ENCODE results near the gene CRTC1. TPM values are rescaled to one million over a fixed set of nuclear protein-coding genes. Genes with fewer than 3 reads are reported as not detected.

Gene CRTC1
- total and polyA plus RNA-seq, 9 of the 15 experiments (the other 6 are each of a cell fraction or from before 2014, with no cell fraction given), result 0.25 to 3.8 (median 1.2) TPM; not detected in 2

GRCh38 chr19:18768046-18768771 lies 84.7 kb downstream of the CRTC1 start (continued):
- TF ChIP-seq ZNF75A (CRISPR knock-in tag; IDR thresholded peaks at IDR 0.05) (no peak), CTCF (IDR thresholded peaks at IDR 0.05 in 2 of 3, conservative IDR thresholded peaks at IDR 0.05 in 1 of 3; ENCODE audit: insufficient read depth in 2 of 3, low read depth in 1 of 3, low read length in 3 of 3) (peak in 2 of 3 experiments; percentile 23 to 38; a peak in 3 of 6 replicates), EGR1 (conservative IDR thresholded peaks at IDR 0.05) (peak; percentile 71)

GRCh38 chr19:18768997-18769891 lies 85.8 kb downstream of the CRTC1 start:
- DNase-seq (ENCODE audit: extremely low read depth in 1 of 4, low spot score in 3 of 4), result no peak
- intact Hi-C loops (cut with micrococcal nuclease) (no loop called here), in situ Hi-C loops (cut with MboI) (no loop called here)
- H3K27ac ChIP-seq (ENCODE audit: extremely low read depth, low read depth, low read length), result no peak overlapping the region
- no peaks in the 10 kb centered on the region for H3K9me1 ChIP-seq (ENCODE audit: control insufficient read depth, insufficient read depth, low read length)
- H3K9me3 ChIP-seq (replicated peaks; ENCODE audit: control insufficient read depth, insufficient read depth, low read depth, low read length), result no peaks in the 10 kb centered on the region; the same call in 1 of the 2 replicates
- H3K79me2 ChIP-seq (ENCODE audit: control insufficient read depth, insufficient read depth, low read length), result no peaks in the 10 kb centered on the region
- H3K36me3 ChIP-seq (ENCODE audit: control insufficient read depth, insufficient read depth, low read length), result no peaks in the 10 kb centered on the region
- peaks cover 9 to 24% of the 10 kb centered on the region in 2 experiments; a peak in 4 of 5 replicates for H3K27me3 ChIP-seq (ENCODE audit: control insufficient read depth in 2 of 2, insufficient read depth in 2 of 2, low read length in 2 of 2)
- no peak overlapping the region for H2AFZ ChIP-seq (ENCODE audit: low read depth, low read length)
- no peak for FAIRE-seq
- H4K20me1 ChIP-seq (replicated peaks; ENCODE audit: control insufficient read depth, insufficient read depth, low read length), result peaks cover 29% of the 10 kb centered on the region
- TF ChIP-seq LCOR (CRISPR knock-in tag; IDR thresholded peaks at IDR 0.05) (no peak), NEUROD1 (IDR thresholded peaks at IDR 0.05; ENCODE audit: borderline replicate concordance, low read depth, low read length, partially characterized antibody) (no peak), FOXP4 (CRISPR knock-in tag; IDR thresholded peaks at IDR 0.05; ENCODE audit: borderline replicate concordance) (no peak), ID3 (CRISPR knock-in tag; IDR thresholded peaks at IDR 0.05) (no peak), ID3 (tag; IDR thresholded peaks at IDR 0.05) (no peak), ZNF311 (CRISPR knock-in tag; IDR thresholded peaks at IDR 0.05) (no peak), PCBP1 (IDR thresholded peaks at IDR 0.05; ENCODE audit: low read depth, low read length, poor library complexity, severe bottlenecking) (no peak), ZBTB17 (CRISPR knock-in tag; IDR thresholded peaks at IDR 0.05) (no peak)
- ChIA-PET POLR2A (interaction anchor here (0.8 to 1.2 kb wide), 3 partner anchors 13 to 17 kb away, joined by 3 read pairs; no protein-coding TSS in a partner anchor), CTCF (ENCODE audit: low intra/inter-chr PET ratio) (no interaction called here)
- ATAC-seq, result no peak
- H3K4me3 ChIP-seq, result no peak overlapping the region
- WGBS (ENCODE audit: insufficient coverage, low coverage, missing lambda C conversion rate), result 37% methylated on average over 24 of the region's 24 CpGs
- H3K4me1 ChIP-seq (replicated peaks in 1 of 2; ENCODE audit: control insufficient read depth in 2 of 2, insufficient read depth in 2 of 2, low read length in 2 of 2), result peaks cover 4 to 50% of the 10 kb centered on the region in 2 experiments; a peak in 4 of 5 replicates
- H3K4me2 ChIP-seq (ENCODE audit: insufficient read depth, low read length), result no peak overlapping the region
- no TSS peak for BruUV-seq (replicated peaks)
- H3K9ac ChIP-seq (ENCODE audit: insufficient read depth in 1 of 2, low read depth in 2 of 2, low read length in 2 of 2), result peak overlapping the region in 1 of 2 experiments; percentile 65; a peak in 2 of 4 replicates

Measured in K562 (cell line).